GM19324 (cell line): ENCODE results near the gene B3GNT2.
"Not testable (repeated sequence)": the region's sequence is repeated elsewhere in the genome, so short reads cannot be mapped to it uniquely, and the experiment has no call there.

Experiments used
- ATAC-seq: cut with Tn5 transposase; IDR thresholded peaks from one replicate; pipeline ENCODE4 v1.9.1; 2021; ENCODE audit warnings: mild to moderate bottlenecking, moderate library complexity; ENCODE audit not compliant: unreplicated experiment, low FRiP score

The B3GNT2 gene

DNA sequence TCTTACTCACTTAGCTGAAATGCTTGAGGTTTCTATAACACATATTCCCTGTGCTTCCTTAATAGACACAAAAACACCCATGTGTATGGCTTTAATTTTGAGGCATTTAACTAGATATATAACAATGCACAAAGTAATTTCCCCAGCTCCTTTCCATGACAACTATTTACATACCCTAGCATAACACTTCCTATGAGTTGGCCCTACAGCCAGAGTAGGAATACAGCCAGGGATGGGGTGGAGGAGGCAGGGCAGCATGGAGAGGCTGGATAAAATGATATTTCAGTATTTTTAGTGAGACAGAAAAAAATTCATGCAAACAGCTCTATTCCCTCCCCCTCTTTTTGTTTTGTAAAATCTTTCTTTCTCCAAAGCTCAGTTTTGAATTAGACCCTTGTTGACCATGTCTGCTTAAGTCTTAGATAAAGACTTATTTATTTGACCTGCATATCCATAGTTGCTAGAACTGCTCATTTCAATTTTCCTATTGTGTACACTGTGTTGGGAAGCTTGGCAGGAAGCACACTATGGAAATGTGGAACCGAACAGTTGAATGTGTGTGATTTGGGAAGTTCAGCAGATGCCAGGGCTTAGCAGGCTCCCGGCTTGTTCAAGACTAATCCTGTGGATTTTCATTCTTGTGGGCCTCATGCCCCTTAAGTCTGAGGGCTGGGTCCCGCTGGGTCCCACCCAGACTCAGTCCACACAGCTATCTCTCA is 11.2 kb upstream of the B3GNT2 start:
- no peak for ATAC-seq

DNA sequence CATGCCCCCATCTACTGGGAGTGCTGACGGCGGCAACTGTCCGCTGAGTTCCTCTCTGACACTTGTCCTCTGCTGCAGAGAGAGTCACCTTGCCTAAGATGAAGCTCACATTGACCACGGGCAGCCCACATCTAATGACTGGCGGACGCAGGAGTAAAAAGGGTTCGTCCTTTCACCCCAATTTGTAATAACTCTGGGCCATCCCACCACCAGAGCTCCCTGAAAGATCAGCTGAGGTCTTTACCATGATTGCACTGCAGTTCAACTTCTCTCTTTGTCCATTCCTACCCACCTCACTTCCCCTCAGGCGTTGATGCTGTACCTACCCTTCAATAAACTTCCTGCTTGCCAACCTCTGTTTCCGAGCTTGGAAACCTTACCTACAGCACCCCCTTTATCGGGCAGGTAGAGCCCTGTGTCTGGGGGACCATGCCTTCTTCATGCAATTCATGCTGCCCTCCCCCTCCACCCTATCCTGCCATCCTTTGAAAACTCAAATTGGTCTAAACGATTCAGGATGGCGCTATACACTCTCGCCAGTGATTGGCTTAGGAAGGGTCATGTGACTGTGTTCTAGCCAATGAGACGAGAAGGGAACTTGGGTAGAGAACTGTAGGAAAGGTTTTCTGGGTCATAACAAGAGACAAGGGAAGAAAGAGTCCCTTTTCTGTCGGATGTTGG is 10.3 kb upstream of the B3GNT2 start:
- no peak for ATAC-seq

GRCh38 chr2:62186156-62186905 is 9.6 kb upstream of the B3GNT2 start:
- ATAC-seq: no peak

DNA sequence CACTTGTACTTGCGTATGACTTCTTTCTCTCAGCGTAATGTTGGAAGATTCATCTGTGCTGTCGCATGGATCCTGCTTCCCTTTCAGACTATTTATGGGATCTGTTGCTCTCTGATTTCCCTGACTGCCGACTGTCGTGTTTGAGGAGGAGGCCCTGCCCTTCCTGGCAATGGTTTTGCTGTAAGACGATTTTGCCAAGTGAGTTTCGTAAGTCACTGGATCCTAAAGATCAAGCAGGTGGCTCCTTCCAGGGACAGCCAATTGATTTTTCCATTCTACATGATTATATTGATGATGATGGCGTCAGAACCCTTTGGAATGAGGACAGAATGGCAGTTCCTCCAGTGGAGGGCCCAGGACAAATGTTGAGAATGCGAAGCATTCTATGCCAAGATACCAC is 8.7 kb upstream of the B3GNT2 start:
- no peak for ATAC-seq

GRCh38 chr2:62188416-62188815 is 7.5 kb upstream of the B3GNT2 start:
- ATAC-seq: no peak

DNA sequence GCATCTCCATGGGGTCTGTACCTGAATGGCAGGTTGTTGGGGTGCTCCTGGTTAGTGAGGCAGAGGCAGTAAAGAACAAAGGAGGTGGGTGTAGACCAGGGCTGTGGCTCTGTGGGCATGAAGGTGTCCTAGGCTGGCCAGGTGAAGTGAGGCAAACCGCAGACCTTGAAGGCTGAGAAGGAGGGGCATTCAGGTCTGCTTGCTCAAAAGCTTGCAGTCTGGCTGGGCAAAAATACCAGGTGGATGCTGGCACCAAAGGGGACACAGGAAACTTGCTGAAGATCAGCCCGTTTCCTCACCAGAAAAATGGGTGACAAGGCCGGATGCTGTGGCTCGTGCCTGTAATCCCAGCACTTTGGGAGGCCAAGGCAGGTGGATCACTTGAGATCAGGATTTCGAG is 6.7 kb upstream of the B3GNT2 start:
- no peak for ATAC-seq

- ATAC-seq: no peak
Observed at GRCh38 chr2:62192811-62193210, 3.1 kb upstream of the B3GNT2 start.

DNA sequence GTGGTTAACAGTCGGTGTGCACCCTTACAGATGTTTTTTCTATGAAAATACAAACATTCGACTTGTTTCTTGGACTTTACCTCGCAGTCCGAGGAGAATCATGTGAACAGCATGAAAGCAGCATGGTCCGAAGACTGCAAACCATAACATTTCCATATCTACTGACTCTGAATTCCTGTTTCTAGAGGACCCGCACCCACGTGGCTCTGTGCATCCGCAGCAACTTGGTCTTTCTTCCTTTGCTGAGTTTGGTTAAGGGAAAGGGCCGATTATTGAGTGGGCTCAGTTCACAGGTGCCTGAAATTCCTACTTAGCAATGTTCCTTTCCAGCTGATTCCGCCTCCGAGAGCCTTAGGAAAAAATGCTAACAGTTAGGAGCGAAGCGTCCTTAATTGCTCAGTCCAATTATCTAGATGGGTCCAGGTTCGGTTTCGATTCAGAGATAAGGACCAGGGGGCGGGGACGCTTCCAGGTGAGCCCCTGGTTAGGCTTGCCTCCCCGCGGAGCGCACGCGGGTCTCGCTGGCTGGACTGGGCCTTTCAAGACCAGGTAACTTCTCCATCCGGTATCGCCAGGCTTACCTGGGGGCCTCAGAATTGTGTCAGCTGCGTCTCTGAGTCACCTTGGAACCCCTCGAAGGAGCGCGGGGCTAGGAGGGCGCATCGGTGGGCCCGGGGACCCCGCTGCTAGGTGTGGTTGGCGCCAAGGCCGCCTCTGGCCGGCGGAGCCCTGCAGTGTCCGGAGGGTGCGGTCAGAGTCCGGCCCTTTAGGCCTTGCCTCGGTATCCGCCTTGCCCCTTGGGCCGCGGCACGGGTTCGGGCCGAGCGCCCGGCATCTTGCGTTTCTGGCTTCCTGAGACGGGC is 1.1 kb upstream of the B3GNT2 start:
- ATAC-seq: no peak

DNA sequence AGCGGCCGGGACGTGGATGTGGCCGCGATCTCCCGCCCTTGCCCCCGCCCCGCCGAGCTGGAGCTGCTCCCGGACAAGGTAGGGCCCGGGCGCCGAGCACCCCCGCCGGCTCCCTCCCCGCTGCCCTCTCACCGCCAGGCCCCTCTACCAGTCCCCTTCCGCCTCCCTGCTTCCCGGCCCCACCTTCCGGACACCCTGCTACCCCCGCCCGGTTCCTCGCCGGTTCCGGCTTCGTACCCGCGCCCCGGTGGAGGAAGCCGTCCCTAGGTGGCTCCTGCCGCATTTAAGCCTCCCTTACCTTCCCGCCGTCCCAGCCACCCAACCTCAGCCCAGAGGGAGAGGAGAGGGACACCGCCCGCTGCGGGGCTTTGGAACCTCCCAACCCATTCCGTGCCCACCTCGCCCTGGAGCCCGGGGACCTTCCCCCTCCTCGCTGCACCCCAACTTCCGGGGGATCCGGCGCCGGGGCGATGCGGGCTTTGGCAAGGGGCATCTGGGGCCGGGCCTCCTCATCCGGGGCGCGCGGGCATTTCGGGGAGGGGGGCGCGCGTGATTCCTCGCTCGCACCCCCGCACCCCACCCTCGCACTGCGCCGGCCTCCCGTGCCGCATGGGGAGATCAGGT is 475 bp downstream of the B3GNT2 start:
- peak; percentile 38 for ATAC-seq

DNA sequence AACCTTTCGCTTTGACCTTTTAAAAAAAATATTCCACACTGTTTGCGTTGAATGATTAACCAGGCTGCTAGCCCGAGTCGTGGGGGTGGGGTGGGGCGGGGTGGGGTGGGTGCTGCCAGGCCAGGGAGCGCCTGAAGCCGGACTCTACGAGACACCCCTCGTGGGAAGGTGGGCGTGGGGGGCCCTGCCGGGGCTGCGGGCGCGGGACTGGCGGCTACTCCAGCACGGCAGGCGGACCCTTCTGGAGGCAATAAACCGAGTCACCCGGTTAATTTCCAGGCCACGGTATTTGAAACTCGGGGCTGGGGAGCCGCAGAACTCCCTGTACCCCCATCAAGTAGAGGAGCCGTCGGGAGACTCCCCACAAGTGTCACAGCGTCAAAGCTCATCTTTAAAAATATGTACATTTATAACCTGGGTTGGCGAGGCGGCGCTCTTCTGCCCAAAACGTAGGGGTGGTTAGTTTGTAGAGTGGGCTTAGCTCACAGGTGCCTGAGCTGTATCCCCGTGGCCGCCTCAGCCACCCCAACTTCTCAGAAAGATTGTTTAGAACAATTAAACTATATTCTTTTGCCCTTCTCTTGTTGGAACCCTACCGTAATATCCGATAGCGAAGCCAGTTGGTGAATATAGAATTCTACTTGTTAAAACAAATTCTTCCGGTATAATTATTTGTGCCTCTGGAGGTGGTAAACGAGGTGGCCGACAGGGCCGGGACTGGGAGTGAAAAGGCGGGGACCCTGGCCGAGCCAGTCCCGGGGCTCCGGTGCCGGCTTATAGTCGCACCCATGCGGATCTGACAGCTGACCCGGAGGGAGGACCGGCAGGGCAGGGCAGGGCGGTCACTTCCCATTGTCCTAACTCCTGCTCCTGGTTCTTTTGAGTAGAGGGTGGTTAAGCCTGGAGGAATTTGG is 1.4 kb downstream of the B3GNT2 start:
- no peak for ATAC-seq

DNA sequence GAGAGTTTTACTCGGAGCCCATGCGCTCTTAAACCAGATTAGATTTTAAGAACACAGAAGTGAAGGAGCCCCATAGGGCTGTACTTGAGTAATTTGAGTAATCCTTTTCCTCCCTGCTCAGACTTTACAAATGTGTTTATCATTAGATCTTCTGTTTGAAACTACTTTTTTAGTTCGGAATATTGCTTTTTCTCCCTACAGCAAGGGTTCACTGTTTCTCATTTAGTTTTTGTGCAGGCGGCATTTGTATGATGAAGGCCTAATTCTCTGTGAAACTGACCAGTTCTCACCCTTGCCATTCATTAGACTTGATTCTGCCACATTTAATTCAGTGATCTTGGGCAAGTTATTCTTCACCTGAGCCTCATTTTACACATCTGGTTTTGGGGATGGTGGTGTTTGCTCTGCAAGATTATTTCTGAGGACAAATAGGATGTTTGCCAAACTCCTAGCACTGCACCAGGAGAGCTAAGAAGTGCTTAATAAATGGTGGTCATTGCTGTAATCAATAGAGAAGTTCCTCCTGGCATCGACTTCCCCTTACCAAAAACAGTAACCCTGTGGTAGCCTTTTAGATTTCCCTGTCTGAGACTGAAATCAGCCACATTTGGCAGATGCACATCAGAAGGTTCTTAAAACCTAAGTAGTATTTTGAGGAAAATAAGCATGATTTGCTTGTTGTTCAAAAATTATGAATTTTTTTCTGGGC is 2.2 kb downstream of the B3GNT2 start:
- no peak for ATAC-seq

- not testable (repeated sequence) for ATAC-seq
Observed at GRCh38 chr2:62198854-62199253, 2.9 kb downstream of the B3GNT2 start.

DNA sequence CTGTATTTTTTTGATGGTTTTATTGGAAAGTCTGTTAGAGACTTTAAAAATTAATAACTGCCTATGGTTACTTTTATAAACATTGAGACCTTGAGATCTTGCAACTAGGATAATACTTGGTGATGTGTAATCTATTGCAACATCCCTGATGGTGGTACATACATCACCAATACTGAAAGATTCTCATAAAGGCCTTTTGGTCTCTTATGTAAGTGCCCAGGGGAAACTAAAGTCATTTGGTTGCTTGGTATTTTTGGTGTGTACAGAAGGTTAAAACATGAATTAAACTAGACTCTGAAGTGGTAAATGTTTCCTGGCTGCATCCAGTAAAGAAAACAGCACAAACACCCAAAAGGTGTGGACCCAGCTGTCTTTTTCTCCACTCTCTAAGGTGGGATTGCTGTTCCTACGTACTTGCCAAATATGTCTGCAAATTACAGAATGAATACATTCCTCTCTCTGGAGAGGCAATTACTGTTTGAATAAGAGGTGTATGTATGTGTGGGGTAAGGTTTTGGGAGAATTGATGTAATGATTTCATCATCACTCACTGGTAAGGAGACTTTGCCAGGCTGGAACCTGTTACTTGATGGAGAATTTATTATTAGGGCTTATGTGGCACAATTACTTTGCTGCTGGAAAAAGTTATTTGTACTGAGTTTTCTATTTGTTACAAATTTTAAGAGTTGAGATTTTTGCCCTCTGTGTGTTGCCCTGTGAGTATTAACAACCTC is 3.6 kb downstream of the B3GNT2 start:
- no peak for ATAC-seq

DNA sequence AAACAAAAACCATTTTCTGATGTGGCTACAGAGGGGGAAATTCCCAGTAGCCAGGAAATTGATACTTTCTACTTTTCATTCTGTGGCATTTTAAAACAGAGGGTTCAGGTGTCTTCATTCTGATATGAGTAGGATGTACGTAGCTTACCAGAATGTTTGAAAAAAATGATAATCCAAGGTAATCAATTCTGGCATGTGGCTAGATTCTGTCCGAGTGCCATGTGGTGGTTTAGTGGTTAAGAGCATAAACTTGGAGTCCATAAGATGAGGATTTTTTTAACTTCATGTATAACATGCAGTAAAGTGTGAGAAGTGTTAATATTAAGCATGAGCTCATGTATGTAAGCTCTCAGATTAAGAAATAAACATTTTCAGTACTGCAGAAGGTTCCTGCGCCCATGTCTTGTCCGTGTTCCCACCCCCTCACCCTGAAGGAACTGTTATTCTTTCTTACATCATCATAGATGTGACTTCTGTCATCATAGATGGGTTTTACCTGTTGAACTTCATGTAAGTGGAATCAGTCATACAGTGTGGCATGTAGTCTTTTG is 4.5 kb downstream of the B3GNT2 start:
- no peak for ATAC-seq

DNA sequence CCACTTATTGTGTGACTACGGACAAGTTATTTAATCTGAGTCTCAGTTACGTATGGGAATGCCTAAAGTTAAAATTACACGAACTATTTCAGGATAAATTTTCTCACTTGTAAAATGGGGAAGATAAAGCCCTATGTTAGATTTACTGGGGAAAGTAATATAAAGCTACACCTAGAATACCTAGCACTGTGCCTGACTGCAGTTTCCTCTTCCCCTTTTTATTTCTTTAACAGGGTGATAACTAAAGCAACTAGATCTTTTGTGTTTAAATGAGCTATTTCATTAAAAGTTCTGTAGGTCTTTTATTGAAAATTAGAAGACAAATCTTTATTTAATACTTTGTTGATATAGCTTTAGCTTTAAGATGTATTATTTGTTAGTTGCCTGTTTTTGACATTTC is 5.0 kb downstream of the B3GNT2 start:
- ATAC-seq: no peak

DNA sequence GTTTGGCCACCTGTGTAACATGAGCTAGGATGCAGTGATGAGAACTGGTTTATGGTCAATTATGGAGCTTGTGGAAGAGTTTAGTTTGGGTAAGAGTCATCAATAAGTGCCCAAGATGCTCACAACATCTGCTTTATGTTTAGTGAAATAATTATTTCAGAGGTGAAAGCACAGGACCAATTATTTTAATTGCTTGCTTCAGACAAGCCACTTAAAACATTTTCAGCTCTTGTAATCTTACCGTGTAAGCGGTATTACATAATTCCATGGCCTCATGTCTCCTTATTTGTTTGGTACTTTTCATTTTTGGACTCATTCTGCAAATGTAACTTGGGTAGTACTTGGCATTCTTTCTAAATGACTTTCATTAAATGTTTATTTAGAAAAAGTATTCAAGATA is 5.4 kb downstream of the B3GNT2 start:
- ATAC-seq: no peak

GRCh38 chr2:62202019-62202722 is 6.3 kb downstream of the B3GNT2 start:
- no peak for ATAC-seq
